NCI-H524 (cell line): ENCODE data around the gene RHBDF1.

ENCODE experiments used
- DNase-seq, 2 experiments: peaks; one replicate each; lab custom pipeline; 2025; lab: John Stamatoyannopoulos, UW

RHBDF1 gene

GRCh38 chr16:74747-75334, 2.4 kb upstream of the RHBDF1 start:
- DNase-seq: no peak

GRCh38 chr16:74051-74746, 1.8 kb upstream of the RHBDF1 start:
- no peak for DNase-seq

GRCh38 chr16:71540-72401, 660 bp downstream of the RHBDF1 start:
- no peak for DNase-seq

- DNase-seq: no peak
These were observed 1.3 kb downstream of the RHBDF1 start for GRCh38 chr16:71210-71539.

GRCh38 chr16:69181-69580, 3.2 kb downstream of the RHBDF1 start:
- peak in 1 of 2 experiments; percentile 19 for DNase-seq

GRCh38 chr16:67884-68789, 4.3 kb downstream of the RHBDF1 start:
- no peak for DNase-seq

- no peak for DNase-seq
These were observed 5.1 kb downstream of the RHBDF1 start for GRCh38 chr16:67183-67791.

- DNase-seq: no peak
These were observed 5.9 kb downstream of the RHBDF1 start for GRCh38 chr16:66309-67182.

- DNase-seq: peak; percentile 21 to 73
These were observed 6.7 kb downstream of the RHBDF1 start for GRCh38 chr16:65745-66144.

- DNase-seq: no peak
These were observed 7.5 kb downstream of the RHBDF1 start for GRCh38 chr16:64914-65255.

- DNase-seq: no peak
These were observed 8.2 kb downstream of the RHBDF1 start for GRCh38 chr16:63998-64913.

GRCh38 chr16:63466-63865, 9.0 kb downstream of the RHBDF1 start:
- DNase-seq: no peak

GRCh38 chr16:62968-63391, 9.5 kb downstream of the RHBDF1 start:
- DNase-seq: no peak

- no peak for DNase-seq
These were observed 10.0 kb downstream of the RHBDF1 start for GRCh38 chr16:62283-62967.

GRCh38 chr16:61879-62281, 10.6 kb downstream of the RHBDF1 start:
- no peak for DNase-seq

- DNase-seq: no peak
These were observed 11.2 kb downstream of the RHBDF1 start for GRCh38 chr16:60929-61878.

GRCh38 chr16:60166-60565, 12.3 kb downstream of the RHBDF1 start:
- no peak for DNase-seq
